ENCODE results near the gene TTF2.

GRCh38 chr1:117013309-117013858 is 46.7 kb upstream of the TTF2 start:
- no peak for TF ChIP-seq CTCF (IDR thresholded peaks at IDR 0.05)
- TF ChIP-seq POLR2A (IDR thresholded peaks at IDR 0.05): no peak
